ENCODE results near the gene TSC1. TPM values are rescaled to one million over a fixed set of nuclear protein-coding genes. Genes with fewer than 3 reads are reported as not detected.

Gene TSC1
- total and polyA plus RNA-seq, 8 donors = 44.4 to 60.3 (median 49.3) TPM

DNA sequence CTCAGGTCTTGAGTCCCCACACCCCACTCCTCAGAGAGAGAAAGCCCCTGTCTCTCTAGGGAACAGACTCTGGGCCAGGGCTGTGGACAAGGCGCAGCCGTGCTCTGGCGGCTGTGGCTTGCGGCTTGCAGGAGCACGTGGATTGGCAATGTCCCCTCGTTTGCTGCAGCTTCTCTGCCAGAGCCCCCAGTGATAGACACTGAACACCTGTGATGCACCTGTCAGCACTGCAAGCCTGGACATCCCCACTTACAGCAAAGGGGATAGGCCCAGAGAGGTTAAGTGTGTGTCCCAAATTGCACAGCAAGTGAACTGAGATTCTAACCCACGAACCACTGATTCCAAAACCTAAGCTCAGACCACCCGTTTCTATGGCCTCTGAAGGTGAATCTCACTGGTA is 41.1 kb upstream of the TSC1 start:
- no peak for TF ChIP-seq CTCF (IDR thresholded peaks at IDR 0.05)
- ATAC-seq = no peak
- Histone ChIP-seq H3K4me1 (no peaks in the 10 kb centered on the region), H3K27me3 (peaks cover 0 to 69% of the 10 kb centered on the region in 2 donors), H3K27ac (no peak overlapping the region), H3K36me3 (no peaks in the 10 kb centered on the region), H3K4me3 (no peak overlapping the region), H3K9me3 (no peaks in the 10 kb centered on the region)
- no peak for DNase-seq
- intact Hi-C loops (cut with DNase I) = no loop called here

- ATAC-seq (no peak), DNase-seq (no peak)
- Histone ChIP-seq H3K27ac (no peak overlapping the region), H3K4me1 (no peaks in the 10 kb centered on the region), H3K27me3 (peaks cover 0 to 73% of the 10 kb centered on the region in 2 donors), H3K9me3 (no peaks in the 10 kb centered on the region), H3K4me3 (no peak overlapping the region), H3K36me3 (no peaks in the 10 kb centered on the region)
- intact Hi-C loops (cut with DNase I) = no loop called here
- no peak for TF ChIP-seq CTCF (IDR thresholded peaks at IDR 0.05)
Observed at GRCh38 chr9:132985071-132985350, 40.6 kb upstream of the TSC1 start.

DNA sequence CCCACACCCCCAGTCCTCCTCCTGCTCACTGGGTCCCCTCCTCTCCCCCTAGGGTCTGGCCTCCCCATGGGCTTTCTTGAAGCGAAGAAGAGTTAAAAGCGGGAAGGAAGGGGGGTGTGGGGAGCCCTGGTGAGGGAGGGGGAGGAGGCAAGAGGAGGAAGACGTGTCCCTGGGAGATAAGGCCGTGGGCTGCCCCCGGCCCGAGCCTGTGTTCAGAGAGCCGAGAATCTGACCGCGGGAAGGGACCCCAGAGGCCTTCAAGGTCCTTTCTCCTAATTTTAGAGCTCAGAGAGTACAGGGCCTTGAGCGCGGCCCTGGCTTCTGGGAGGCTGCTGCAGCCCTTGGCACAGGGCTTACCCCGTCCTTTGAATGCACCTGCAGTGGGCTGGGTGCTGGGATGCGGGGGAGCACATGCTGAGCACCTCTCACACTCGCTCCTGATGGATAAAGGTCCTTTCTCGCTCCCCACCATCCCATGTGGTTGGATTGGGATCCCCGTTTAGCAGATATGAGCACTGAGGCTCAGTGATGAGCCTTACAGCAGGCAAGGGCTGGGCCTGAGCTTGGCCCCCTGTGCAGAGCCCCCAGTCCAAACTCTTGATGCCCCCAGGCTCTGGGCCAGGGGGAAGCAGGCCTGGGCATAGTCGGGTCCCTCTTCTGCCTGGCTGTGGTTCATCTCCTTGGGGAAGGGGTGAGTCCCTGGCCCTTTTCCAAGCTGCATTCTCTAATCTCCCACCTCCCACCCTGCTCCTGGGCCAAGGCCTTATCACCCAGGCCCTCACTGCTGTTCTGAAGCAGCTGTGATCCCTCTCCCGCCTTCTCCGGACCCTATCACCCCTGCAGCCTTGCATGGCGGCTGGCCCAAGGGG is 40.0 kb upstream of the TSC1 start:
- intact Hi-C loops (cut with DNase I) = no loop called here
- Histone ChIP-seq H3K27me3 (peaks cover 5 to 74% of the 10 kb centered on the region in 2 donors), H3K27ac (no peak overlapping the region), H3K9me3 (no peaks in the 10 kb centered on the region), H3K4me1 (no peaks in the 10 kb centered on the region), H3K4me3 (no peak overlapping the region), H3K36me3 (no peaks in the 10 kb centered on the region)
- DNase-seq (no peak), ATAC-seq (no peak)
- no peak for TF ChIP-seq CTCF (IDR thresholded peaks at IDR 0.05)

DNA sequence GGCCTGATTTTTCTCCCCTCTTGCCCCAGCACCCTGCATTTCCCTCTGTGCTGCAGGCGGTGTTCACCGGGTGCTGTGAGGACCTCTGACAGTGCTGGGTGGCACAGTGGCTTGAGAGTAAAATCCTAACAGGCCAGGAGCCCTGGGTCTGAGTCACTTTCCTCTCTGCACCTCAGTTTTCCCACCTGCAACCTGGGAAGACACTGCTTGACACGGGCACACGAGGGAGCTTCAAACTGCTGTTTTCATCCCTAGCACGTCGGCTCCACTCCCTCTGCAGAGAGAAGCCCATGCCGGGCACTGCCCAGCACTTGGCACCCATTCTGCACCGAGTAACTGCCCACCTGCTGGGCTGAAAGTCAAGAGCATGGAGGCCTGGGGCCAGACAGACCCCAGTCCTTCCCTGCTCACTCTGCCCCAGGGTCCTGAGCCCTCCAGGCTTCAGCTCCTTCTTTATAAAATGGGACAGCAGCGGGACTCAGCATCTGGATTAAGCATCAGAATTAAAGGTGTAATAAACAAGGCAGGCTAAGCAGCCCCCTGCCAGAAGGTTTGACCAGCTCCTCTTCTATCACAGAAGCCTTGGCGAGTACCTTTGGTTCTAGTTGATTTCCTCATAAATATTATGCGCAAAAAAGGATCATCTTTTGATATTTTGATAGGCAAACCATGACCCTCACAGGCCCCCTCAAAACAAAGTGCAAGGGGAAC is 39.2 kb upstream of the TSC1 start:
- intact Hi-C loops (cut with DNase I) = no loop called here
- DNase-seq (no peak), ATAC-seq (no peak)
- H3K9me3 ChIP-seq = no peaks in the 10 kb centered on the region
- no peaks in the 10 kb centered on the region for H3K36me3 ChIP-seq
- no peaks in the 10 kb centered on the region for H3K4me1 ChIP-seq
- H3K27ac ChIP-seq = no peak overlapping the region
- no peak overlapping the region for H3K4me3 ChIP-seq
- no peak for TF ChIP-seq CTCF (IDR thresholded peaks at IDR 0.05)
- peaks cover 13 to 81% of the 10 kb centered on the region in 2 donors for H3K27me3 ChIP-seq

- H3K27ac ChIP-seq = no peak overlapping the region
- no peak overlapping the region for H3K4me3 ChIP-seq
- TF ChIP-seq CTCF (IDR thresholded peaks at IDR 0.05) = no peak
- H3K27me3 ChIP-seq = peaks cover 22 to 93% of the 10 kb centered on the region in 2 donors
- intact Hi-C loops (cut with DNase I) = no loop called here
- ATAC-seq (no peak), DNase-seq (no peak)
- H3K4me1 ChIP-seq = peaks cover 0 to 4% of the 10 kb centered on the region in 2 donors
- no peaks in the 10 kb centered on the region for H3K9me3 ChIP-seq
- H3K36me3 ChIP-seq = no peaks in the 10 kb centered on the region
Observed at GRCh38 chr9:132982458-132982857, 38.0 kb upstream of the TSC1 start.
